ENCODE data around the gene ARHGAP11A. TPM values are rescaled to one million over a fixed set of nuclear protein-coding genes. Genes with fewer than 3 reads are reported as not detected.

ARHGAP11A gene
- total and polyA plus RNA-seq, 10 of the 15 experiments (the other 5 are each of a cell fraction or from before 2014, with no cell fraction given): 12.4 to 53.6 (median 36.5) TPM

DNA sequence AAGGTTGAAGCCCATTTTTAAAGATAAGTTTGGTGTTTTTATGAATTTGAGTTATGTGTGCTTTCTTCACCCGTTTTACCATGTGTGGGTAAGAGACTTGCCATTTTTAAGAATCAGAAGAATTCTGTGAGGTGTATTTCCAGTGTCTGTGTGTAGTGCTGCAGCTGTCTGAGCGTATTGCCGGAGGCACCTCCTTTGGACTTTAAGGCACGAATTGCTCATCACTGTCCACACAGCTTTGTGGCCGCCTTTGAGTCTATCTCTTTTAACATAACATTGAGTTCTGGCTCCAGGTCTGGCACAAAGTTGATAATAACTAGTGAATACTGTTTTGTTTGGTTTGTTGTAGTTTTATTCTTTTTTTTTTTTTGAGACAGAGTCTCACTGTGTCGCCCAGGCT lies 52.0 kb downstream of the ARHGAP11A start:
- H2AFZ ChIP-seq (ENCODE audit: control insufficient read depth, low read depth, low read length): no peak overlapping the region
- no peaks in the 10 kb centered on the region for H3K4me1 ChIP-seq (ENCODE audit: control insufficient read depth, insufficient read depth, low read length)
- no peak for FAIRE-seq
- no peak overlapping the region for H3K4me3 ChIP-seq
- TF ChIP-seq RCOR1 (conservative IDR thresholded peaks at IDR 0.05; ENCODE audit: low read depth, low read length): no peak
- no peak for TF ChIP-seq ZBTB40 (IDR thresholded peaks at IDR 0.05; ENCODE audit: borderline replicate concordance)
- no peak for TF ChIP-seq CHD4 (IDR thresholded peaks at IDR 0.05)
- no peak for TF ChIP-seq E2F8 (IDR thresholded peaks at IDR 0.05; ENCODE audit: low read depth, partially characterized antibody)
- TF ChIP-seq NBN (IDR thresholded peaks at IDR 0.05): no peak
- no peaks in the 10 kb centered on the region for H3K9me3 ChIP-seq (replicated peaks; ENCODE audit: control insufficient read depth, insufficient read depth, low read length)
- SMC1A ChIA-PET (ENCODE audit: uncharacterized antibody, unreplicated experiment): no interaction called here
- RAD21 ChIA-PET (ENCODE audit: unreplicated experiment): no interaction called here
- intact Hi-C loops (cut with micrococcal nuclease; ENCODE audit: unreplicated experiment) (no loop called here), in situ Hi-C loops (cut with MboI) (loop anchor here (10.0 kb wide), 1 partner anchor 287 kb away; no protein-coding TSS in a partner anchor)
- H3K4me2 ChIP-seq (ENCODE audit: control insufficient read depth, insufficient read depth): no peak overlapping the region
- DNase-seq (ENCODE audit: low read depth, low spot score): no peak
- BruUV-seq (replicated peaks): no TSS peak
- POLR2A ChIA-PET: no interaction called here
- no peaks in the 10 kb centered on the region for H3K27me3 ChIP-seq (replicated peaks in 1 of 2; ENCODE audit: control insufficient read depth in 2 of 2, insufficient read depth in 2 of 2, low read length in 1 of 2)
- H3K36me3 ChIP-seq (ENCODE audit: control insufficient read depth in 2 of 2, insufficient read depth in 2 of 2, low read length in 1 of 2): peaks cover 0 to 2% of the 10 kb centered on the region in 2 experiments; a peak in 1 of 4 replicates
- H3K9ac ChIP-seq (ENCODE audit: control insufficient read depth, insufficient read depth, low read length): no peak overlapping the region
- H4K20me1 ChIP-seq (ENCODE audit: control insufficient read depth, insufficient read depth): no peaks in the 10 kb centered on the region
- CTCF ChIA-PET: no interaction called here
- no peak for ATAC-seq
- H3K79me2 ChIP-seq (ENCODE audit: control insufficient read depth, insufficient read depth, low read length): no peaks in the 10 kb centered on the region
- over 99% methylated on average over 6 of the region's 6 CpGs for WGBS (ENCODE audit: insufficient coverage, insufficient replicate concordance, low lambda C conversion rate, missing lambda C conversion rate)
- no peak overlapping the region for H3K27ac ChIP-seq (ENCODE audit: control insufficient read depth, insufficient read depth)
